ENCODE data around the gene AMBRA1.

AMBRA1 gene

GRCh38 chr11:46617134-46617971 lies 23.5 kb upstream of the AMBRA1 start, which contains the start of the genes ATG13 and HARBI1:
Gene ATG13 (plus strand): TSS chr11:46617553. CDS start chr11:46644292, 26,739 bp downstream.
Gene HARBI1 (minus strand): TSS chr11:46617227. CDS start chr11:46616237, 990 bp downstream.
- peak; percentile 79 to 99 (median 88) for DNase-seq
- intact Hi-C loops (cut with DNase I): loop anchor here (1.0 kb wide), 1 partner anchor 23 kb away; the partner anchor contains the start of gene AMBRA1

- intact Hi-C loops (cut with DNase I): loop anchor here (1.0 kb wide), 1 partner anchor 22 kb away; the partner anchor contains the start of gene AMBRA1
- DNase-seq: no peak
These were observed 22.8 kb upstream of the AMBRA1 start for GRCh38 chr11:46616551-46617133.

- intact Hi-C loops (cut with DNase I): no loop called here
- no peak for DNase-seq
These were observed 21.9 kb upstream of the AMBRA1 start for GRCh38 chr11:46615756-46616155.

- no peak for DNase-seq
- intact Hi-C loops (cut with DNase I): no loop called here
These were observed 18.5 kb upstream of the AMBRA1 start for GRCh38 chr11:46612326-46612725.

GRCh38 chr11:46611526-46612304 lies 17.9 kb upstream of the AMBRA1 start:
- intact Hi-C loops (cut with DNase I): no loop called here
- DNase-seq: no peak

- DNase-seq: no peak
- intact Hi-C loops (cut with DNase I): no loop called here
These were observed 15.6 kb upstream of the AMBRA1 start for GRCh38 chr11:46609386-46609785.

- intact Hi-C loops (cut with DNase I): no loop called here
- no peak for DNase-seq
These were observed 13.7 kb upstream of the AMBRA1 start for GRCh38 chr11:46607516-46607915.

- DNase-seq: no peak
These were observed 11.0 kb upstream of the AMBRA1 start for GRCh38 chr11:46604796-46605195.

GRCh38 chr11:46603704-46604308 lies 10.0 kb upstream of the AMBRA1 start:
- DNase-seq: no peak
- intact Hi-C loops (cut with DNase I): no loop called here

More at GRCh38 chr11:46604796-46605195, 11.0 kb upstream of the AMBRA1 start:
- intact Hi-C loops (cut with DNase I): no loop called here

GRCh38 chr11:46601129-46601528 lies 7.3 kb upstream of the AMBRA1 start:
- DNase-seq: no peak
- intact Hi-C loops (cut with DNase I): no loop called here

GRCh38 chr11:46600194-46600960 lies 6.6 kb upstream of the AMBRA1 start:
- intact Hi-C loops (cut with DNase I): no loop called here
- DNase-seq: no peak

GRCh38 chr11:46599340-46600193 lies 5.7 kb upstream of the AMBRA1 start:
- DNase-seq: peak in 1 of 10 donors; percentile 43

GRCh38 chr11:46597609-46598219 lies 3.9 kb upstream of the AMBRA1 start:
- intact Hi-C loops (cut with DNase I): loop anchor here (10.0 kb wide), 1 partner anchor 53 kb away; no protein-coding TSS in a partner anchor

More at GRCh38 chr11:46599340-46600193, 5.7 kb upstream of the AMBRA1 start:
- intact Hi-C loops (cut with DNase I): loop anchor here (10.0 kb wide), 1 partner anchor 55 kb away; no protein-coding TSS in a partner anchor

GRCh38 chr11:46597155-46597554 lies 3.3 kb upstream of the AMBRA1 start:
- intact Hi-C loops (cut with DNase I): loop anchor here (10.0 kb wide), 1 partner anchor 52 kb away; no protein-coding TSS in a partner anchor
- no peak for DNase-seq

More at GRCh38 chr11:46597609-46598219, 3.9 kb upstream of the AMBRA1 start:
- DNase-seq: no peak

GRCh38 chr11:46594785-46595184 lies 962 bp upstream of the AMBRA1 start:
- intact Hi-C loops (cut with DNase I): loop anchor here (1.0 to 10.0 kb wide), 2 partner anchors 23 to 50 kb away; partner anchors contain the start of genes ATG13 and HARBI1

GRCh38 chr11:46594374-46594700 lies 514 bp upstream of the AMBRA1 start:
- no peak for DNase-seq
- intact Hi-C loops (cut with DNase I): loop anchor here (1.0 to 10.0 kb wide), 2 partner anchors 23 to 50 kb away; partner anchors contain the start of genes ATG13 and HARBI1

More at GRCh38 chr11:46594785-46595184, 962 bp upstream of the AMBRA1 start:
- peak in 1 of 10 donors; percentile 57 for DNase-seq

- DNase-seq: peak in 1 of 10 donors; percentile 28
- intact Hi-C loops (cut with DNase I): loop anchor here (10.0 kb wide), 1 partner anchor 46 kb away; no protein-coding TSS in a partner anchor
These were observed 2.9 kb downstream of the AMBRA1 start for GRCh38 chr11:46590740-46591605.
